ENCODE measurements around the gene FERMT3.

- TF ChIP-seq CTCF (IDR thresholded peaks at IDR 0.05; ENCODE audit: borderline replicate concordance, extremely low read depth, low read length, poor library complexity, severe bottlenecking) (no peak), EZH2 (IDR thresholded peaks at IDR 0.05; ENCODE audit: borderline replicate concordance, low read depth, low read length, severe bottlenecking) (no peak)
These were observed 38.9 kb downstream of the FERMT3 start for GRCh38 chr11:64245401-64245796.
